ENCODE measurements around the gene TXNDC11. TPM values are rescaled to one million over a fixed set of nuclear protein-coding genes. Genes with fewer than 3 reads are reported as not detected.

Gene TXNDC11
- polyA plus RNA-seq, 1 experiment, result 45.1 TPM

GRCh38 chr16:11665071-11665491 is 77.6 kb downstream of the TXNDC11 start:
- ChIA-PET POLR2A (interaction anchor here (0.5 kb wide), 1 partner anchor 21 kb away, joined by 4 read pairs; no protein-coding TSS in a partner anchor), CTCF (interaction anchor here (1.0 to 1.3 kb wide), 2 partner anchors 23 to 25 kb away, joined by 3 read pairs; no protein-coding TSS in a partner anchor)
- Histone ChIP-seq H3K27me3 (ENCODE audit: control insufficient read depth, insufficient read depth, low read length) (no peaks in the 10 kb centered on the region), H3K4me3 (ENCODE audit: low read depth, low read length) (no peak overlapping the region), H3K36me3 (ENCODE audit: control insufficient read depth, insufficient read depth, low read length) (no peaks in the 10 kb centered on the region)
- no peak for TF ChIP-seq CTCF (IDR thresholded peaks at IDR 0.05; ENCODE audit: insufficient read depth, low read depth, low read length)
- no peak for DNase-seq (ENCODE audit: low read depth)

GRCh38 chr16:11662582-11662981 is 80.1 kb downstream of the TXNDC11 start:
- no peak for TF ChIP-seq CTCF (IDR thresholded peaks at IDR 0.05; ENCODE audit: insufficient read depth, low read depth, low read length)
- no peak overlapping the region for H3K4me3 ChIP-seq (ENCODE audit: low read depth, low read length)
- ChIA-PET POLR2A (interaction anchor here (0.7 kb wide), 1 partner anchor 1101 kb away, joined by 4 read pairs; no protein-coding TSS in a partner anchor), CTCF (no interaction called here)
- no peaks in the 10 kb centered on the region for H3K27me3 ChIP-seq (ENCODE audit: control insufficient read depth, insufficient read depth, low read length)
- no peaks in the 10 kb centered on the region for H3K36me3 ChIP-seq (ENCODE audit: control insufficient read depth, insufficient read depth, low read length)
- no peak for DNase-seq (ENCODE audit: low read depth)

- H3K36me3 ChIP-seq (ENCODE audit: control insufficient read depth, insufficient read depth, low read length), result no peaks in the 10 kb centered on the region
- H3K4me3 ChIP-seq (ENCODE audit: low read depth, low read length), result no peak overlapping the region
- no peak for DNase-seq (ENCODE audit: low read depth)
- ChIA-PET POLR2A (no interaction called here), CTCF (interaction anchor here (1.4 to 2.5 kb wide), 3 partner anchors 20 to 129 kb away, joined by 3 to 12 read pairs (median 8); no protein-coding TSS in a partner anchor)
- H3K27me3 ChIP-seq (ENCODE audit: control insufficient read depth, insufficient read depth, low read length), result no peaks in the 10 kb centered on the region; the same call in 1 of the 2 replicates
- TF ChIP-seq CTCF (IDR thresholded peaks at IDR 0.05; ENCODE audit: insufficient read depth, low read depth, low read length), result no peak
Measured at GRCh38 chr16:11660565-11660964, 82.1 kb downstream of the TXNDC11 start.

GRCh38 chr16:11658896-11659708 is 83.6 kb downstream of the TXNDC11 start:
- POLR2A ChIA-PET, result interaction anchor here (0.6 kb wide), 1 partner anchor 15 kb away, joined by 7 read pairs; no protein-coding TSS in a partner anchor
- no peak for TF ChIP-seq CTCF (IDR thresholded peaks at IDR 0.05; ENCODE audit: insufficient read depth, low read depth, low read length)
- DNase-seq (ENCODE audit: low read depth), result no peak

GRCh38 chr16:11657556-11657955 is 85.1 kb downstream of the TXNDC11 start:
- no peak for TF ChIP-seq CTCF (IDR thresholded peaks at IDR 0.05; ENCODE audit: insufficient read depth, low read depth, low read length)
- no peak for DNase-seq (ENCODE audit: low read depth)
- Histone ChIP-seq H3K27me3 (ENCODE audit: control insufficient read depth, insufficient read depth, low read length) (no peaks in the 10 kb centered on the region; the same call in 1 of the 2 replicates), H3K36me3 (ENCODE audit: control insufficient read depth, insufficient read depth, low read length) (no peaks in the 10 kb centered on the region), H3K4me3 (ENCODE audit: low read depth, low read length) (no peak overlapping the region)
- POLR2A ChIA-PET, result no interaction called here
- CTCF ChIA-PET, result no interaction called here

More at GRCh38 chr16:11658896-11659708, 83.6 kb downstream of the TXNDC11 start:
- Histone ChIP-seq H3K27me3 (ENCODE audit: control insufficient read depth, insufficient read depth, low read length) (no peaks in the 10 kb centered on the region; the same call in 1 of the 2 replicates), H3K36me3 (ENCODE audit: control insufficient read depth, insufficient read depth, low read length) (no peaks in the 10 kb centered on the region), H3K4me3 (ENCODE audit: low read depth, low read length) (no peak overlapping the region)
- CTCF ChIA-PET, result interaction anchor here (0.8 to 2.5 kb wide), 5 partner anchors 8 to 252 kb away, joined by 3 to 12 read pairs (median 5); no protein-coding TSS in a partner anchor

Measured in BJ (cell line).